Endothelial cell of umbilical vein (primary cell): ENCODE measurements around the gene TM6SF1. TPM values are rescaled to one million over a fixed set of nuclear protein-coding genes. Genes with fewer than 3 reads are reported as not detected.

ENCODE experiments used
- BruUV-seq: library from RNA; stranded (reverse); fragments of 400-500 nt; replicated peaks from 2 replicates; lab custom pipeline; 2021; lab: Mats Ljungman, UMichigan
- CTCF ChIA-PET: fragments of 300-600, 350-600 bp; sonication (Branson Sonifier 250); formaldehyde crosslinking; loops from one replicate; lab custom pipeline; 2021; ENCODE audit warnings: antibody characterized with exemption, inconsistent platforms; lab: Charles Lee
- POLR2A ChIA-PET: fragments of 300-600, 350-600 bp; sonication (Branson Sonifier 250); formaldehyde crosslinking; loops from one replicate; lab custom pipeline; 2021; ENCODE audit warnings: antibody characterized with exemption, inconsistent platforms; lab: Charles Lee
- DNase-seq: peaks from one replicate; pipeline ENCODE4 v3.0.0-alpha.2; 2011; ENCODE audit warnings: low read depth, low spot score
- FAIRE-seq: peaks from 2 replicates; lab custom pipeline; 2011; peaks lifted over from hg19 to GRCh38; lab: Jason Lieb, UNC
- H2AFZ ChIP-seq: 2 replicates; pipeline ENCODE4 v1.6.0; 2012; ENCODE audit warnings: low read depth, low read length, control low read depth, inconsistent platforms
- H3K27ac ChIP-seq: 2 replicates; pipeline ENCODE4 v1.5.1; 2011; ENCODE audit warnings: low read depth, mild to moderate bottlenecking, control low read depth, low read length, moderate library complexity; ENCODE audit not compliant: insufficient read depth
- H3K27me3 ChIP-seq, 2 experiments: 2 replicates each; pipeline versions ENCODE4 v1.6.0 to v1.6.1; 2011; ENCODE audit warnings: low read length in 2 of 2, mixed read lengths in 1 of 2; ENCODE audit not compliant: control insufficient read depth in 2 of 2, insufficient read depth in 2 of 2
- H3K36me3 ChIP-seq, 2 experiments: 2 replicates in 1 of 2; 3 replicates in 1 of 2; pipeline ENCODE4 v1.5.1; 2011; ENCODE audit warnings: low read length in 2 of 2, mild to moderate bottlenecking in 1 of 2, moderate library complexity in 1 of 2; ENCODE audit not compliant: control insufficient read depth in 2 of 2, insufficient read depth in 2 of 2; ENCODE audit errors: extremely low read depth in 1 of 2
- H3K4me1 ChIP-seq: 3 replicates; pipeline ENCODE4 v1.5.1; 2011; ENCODE audit warnings: mild to moderate bottlenecking, low read length; ENCODE audit not compliant: control insufficient read depth, insufficient read depth; ENCODE audit errors: extremely low read depth
- H3K4me2 ChIP-seq: 2 replicates; pipeline ENCODE4 v1.6.1; 2011; ENCODE audit warnings: low read length, control low read depth, mixed read lengths; ENCODE audit not compliant: insufficient read depth
- H3K4me3 ChIP-seq, 3 experiments: fragments of 200-600 bp in 1 of 3; sonication (generic), shearing (Covaris generic) in 1 of 3; replicated peaks in 1 of 3; 2 replicates each; pipeline ENCODE4 v1.5.1; 2011 to 2016; ENCODE audit warnings: control low read depth in 3 of 3, low read length in 3 of 3, mild to moderate bottlenecking in 2 of 3, inconsistent platforms in 1 of 3, low read depth in 1 of 3, moderate library complexity in 1 of 3; ENCODE audit not compliant: insufficient read depth in 1 of 3
- H3K79me2 ChIP-seq: 2 replicates; pipeline ENCODE4 v1.6.0; 2012; ENCODE audit warnings: low read length, inconsistent platforms; ENCODE audit not compliant: control insufficient read depth, insufficient read depth
- H3K9ac ChIP-seq: replicated peaks from 2 replicates; pipeline ENCODE3; 2011; ENCODE audit warnings: low read length, control low read depth; ENCODE audit not compliant: insufficient read depth; ENCODE audit errors: extremely low read depth
- H3K9me1 ChIP-seq: replicated peaks from 3 replicates; pipeline ENCODE4 v1.6.0; 2011; ENCODE audit warnings: mild to moderate bottlenecking, low read length; ENCODE audit not compliant: control insufficient read depth, insufficient read depth; ENCODE audit errors: extremely low read depth
- H3K9me3 ChIP-seq: replicated peaks from 2 replicates; pipeline ENCODE4 v1.5.1; 2012; ENCODE audit warnings: low read length, inconsistent platforms; ENCODE audit not compliant: control insufficient read depth, insufficient read depth
- H4K20me1 ChIP-seq: replicated peaks from 2 replicates; pipeline ENCODE3; 2011; ENCODE audit warnings: mild to moderate bottlenecking, low read length; ENCODE audit not compliant: control insufficient read depth, insufficient read depth; ENCODE audit errors: extremely low read depth
- CTCF ChIP-seq, 2 donors: IDR thresholded peaks; 1 replicate in 1 of 2; 2 replicates in 1 of 2; pipeline ENCODE4 v1.5.1; 2011; ENCODE audit warnings: low read length in 2 of 2, mild to moderate bottlenecking in 2 of 2, moderate library complexity in 2 of 2, control low read depth in 1 of 2, inconsistent platforms in 1 of 2, low read depth in 1 of 2; ENCODE audit not compliant: insufficient read depth in 1 of 2; ENCODE audit errors: extremely low read depth in 1 of 2
- EZH2 ChIP-seq: IDR thresholded peaks from 2 replicates; pipeline ENCODE4 v1.6.1; 2012; ENCODE audit warnings: borderline replicate concordance, low read depth, mild to moderate bottlenecking, moderate library complexity, low read length, inconsistent platforms; ENCODE audit not compliant: severe bottlenecking
- FOS ChIP-seq: IDR thresholded peaks from 2 replicates; pipeline ENCODE4 v1.6.1; 2011; ENCODE audit warnings: mild to moderate bottlenecking, low read length, moderate library complexity, borderline replicate concordance; ENCODE audit not compliant: insufficient read depth
- GATA2 ChIP-seq: IDR thresholded peaks from 2 replicates; pipeline ENCODE4 v1.7.0; 2011; ENCODE audit warnings: low read depth, mild to moderate bottlenecking, moderate library complexity, mixed read lengths, low read length; ENCODE audit not compliant: insufficient read length, insufficient read depth
- JUN ChIP-seq: IDR thresholded peaks from 2 replicates; pipeline ENCODE4 v1.6.1; 2011; ENCODE audit warnings: borderline replicate concordance, low read depth; ENCODE audit not compliant: insufficient read length, insufficient read depth
- MAX ChIP-seq: IDR thresholded peaks from 2 replicates; pipeline ENCODE4 v1.6.1; 2011; ENCODE audit not compliant: insufficient read depth, insufficient read length
- MYC ChIP-seq: IDR thresholded peaks from one replicate; pipeline ENCODE4 v1.6.1; 2011; ENCODE audit warnings: mild to moderate bottlenecking, low read depth, low read length
- POLR2A ChIP-seq: IDR thresholded peaks from 2 replicates; pipeline ENCODE4 v1.6.1; 2012; ENCODE audit warnings: low read depth, mild to moderate bottlenecking, control low read depth, low read length
- POLR2AphosphoS5 ChIP-seq: IDR thresholded peaks from 2 replicates; pipeline ENCODE4 v1.6.1; 2012; ENCODE audit warnings: low read depth, mild to moderate bottlenecking, control low read depth, low read length, moderate library complexity; ENCODE audit not compliant: insufficient read depth
- dilution Hi-C: fragments of 300-500 bp; cut with MboI; formaldehyde crosslinking; loops from one replicate; pipeline ENCODE4 v1.15.0; 2019; ENCODE audit warnings: low sequenced_read_pairs; ENCODE audit not compliant: extremely low pct_ligation_motif_present
- intact Hi-C: fragments of 100-400 bp; cut with micrococcal nuclease; formaldehyde crosslinking; loops from one replicate; pipeline ENCODE4 v1.10.0; 2022
- polyA plus RNA-seq, 4 experiments: library from polyadenylated mRNA; depleted of rRNA in 3 of 4; stranded (reverse) in 3 of 4; unstranded in 1 of 4; fragments of >200 nt; gene quantifications; 2 replicates each; pipeline versions ENCODE4 v1.2.1 to v1.2.3, GENCODE V29; 2011 to 2012; ENCODE audit warnings: missing spikeins in 1 of 4
- total RNA-seq: library from RNA; stranded (reverse); gene quantifications from 2 replicates; pipeline ENCODE4 v1.2.3, GENCODE V29; 2021

The TM6SF1 gene
- total and polyA plus RNA-seq, 2 donors (not counting 3 experiments of a cell fraction or from before 2014, with no cell fraction given), result 26.5 to 38.0 TPM

- Histone ChIP-seq H2AFZ (no peak overlapping the region), H3K27me3 (no peaks in the 10 kb centered on the region), H3K27ac (no peak overlapping the region), H3K36me3 (no peaks in the 10 kb centered on the region), H3K4me2 (no peak overlapping the region), H3K9ac (no peak overlapping the region), H4K20me1 (peaks cover 20% of the 10 kb centered on the region), H3K4me3 (no peak overlapping the region), H3K9me3 (no peaks in the 10 kb centered on the region), H3K79me2 (peaks cover 80% of the 10 kb centered on the region), H3K4me1 (no peaks in the 10 kb centered on the region), H3K9me1 (no peaks in the 10 kb centered on the region)
- TF ChIP-seq MAX, result no peak
- TF ChIP-seq MYC, result no peak
- no peak for TF ChIP-seq POLR2AphosphoS5
- TF ChIP-seq GATA2, result no peak
- TF ChIP-seq EZH2, result no peak
- no peak for TF ChIP-seq JUN
- TF ChIP-seq CTCF (IDR thresholded peaks at IDR 0.05; ENCODE audit: extremely low read depth in 1 of 2, insufficient read depth in 1 of 2, low read depth in 1 of 2, low read length in 2 of 2), result no peak
- TF ChIP-seq POLR2A, result no peak
- TF ChIP-seq FOS, result no peak
- POLR2A ChIA-PET, result no interaction called here
- CTCF ChIA-PET, result interaction anchor here (1.5 kb wide), 1 partner anchor 11 kb away, joined by 6 read pairs; no protein-coding TSS in a partner anchor
- no TSS peak for BruUV-seq
- FAIRE-seq (no peak), DNase-seq (no peak)
- dilution Hi-C loops, result no loop called here
- intact Hi-C loops, result no loop called here
Measured at GRCh38 chr15:83178390-83178789, 70.9 kb downstream of the TM6SF1 start.
